Measurements from ENCODE around the gene MCRS1. TPM values are rescaled to one million over a fixed set of nuclear protein-coding genes. Genes with fewer than 3 reads are reported as not detected.
"Not testable (repeated sequence)": the region's sequence is repeated elsewhere in the genome, so short reads cannot be mapped to it uniquely, and the experiment has no call there.

MCRS1 gene
- total RNA-seq, 1 donor from 2014 or later: 35.1 TPM

DNA sequence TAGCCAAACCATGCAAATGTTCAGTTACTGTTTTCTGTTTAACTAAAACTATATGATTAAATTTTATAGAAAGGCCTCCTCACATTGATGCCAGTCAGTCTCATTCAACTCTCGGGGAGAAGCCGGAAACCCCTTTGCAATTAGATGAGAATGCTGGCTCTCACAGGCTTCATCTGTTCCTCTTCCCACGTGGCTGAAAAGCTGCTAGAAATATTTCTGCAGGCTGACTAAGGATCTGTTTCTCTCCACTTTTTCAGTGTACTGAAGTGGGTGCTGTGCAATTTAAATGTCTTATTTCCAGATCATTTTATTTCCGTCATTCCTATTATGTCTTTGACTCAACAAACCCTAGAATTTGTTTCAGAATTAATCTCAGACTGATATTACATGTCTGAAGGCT lies 46.6 kb downstream of the MCRS1 start:
- no peak for DNase-seq (ENCODE audit: low spot score)

DNA sequence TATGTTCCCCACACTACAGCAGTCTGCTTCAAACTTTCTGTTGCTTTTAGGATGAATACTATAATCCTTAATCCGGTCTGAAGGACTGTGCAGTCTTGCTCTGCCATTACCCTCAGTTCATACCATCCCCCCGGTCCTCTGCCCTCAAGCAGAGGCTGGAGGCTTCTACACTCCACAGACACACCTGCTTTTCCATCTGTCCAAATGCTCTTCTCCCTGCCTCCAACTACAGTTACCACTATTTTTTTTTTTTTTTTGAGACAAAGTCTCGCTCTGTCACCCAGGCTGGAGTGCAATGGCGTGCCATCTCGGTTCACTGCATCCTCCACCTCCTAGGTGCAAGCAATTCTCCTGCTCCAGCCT lies 48.4 kb downstream of the MCRS1 start:
- DNase-seq (ENCODE audit: low spot score): no peak

GRCh38 chr12:49518914-49519573 lies 48.9 kb downstream of the MCRS1 start:
- no peak for DNase-seq (ENCODE audit: low spot score)

- DNase-seq (ENCODE audit: low spot score): no peak
Observed at GRCh38 chr12:49515266-49515665, 52.7 kb downstream of the MCRS1 start.

GRCh38 chr12:49512546-49512945 lies 55.4 kb downstream of the MCRS1 start:
- DNase-seq (ENCODE audit: low spot score): no peak

DNA sequence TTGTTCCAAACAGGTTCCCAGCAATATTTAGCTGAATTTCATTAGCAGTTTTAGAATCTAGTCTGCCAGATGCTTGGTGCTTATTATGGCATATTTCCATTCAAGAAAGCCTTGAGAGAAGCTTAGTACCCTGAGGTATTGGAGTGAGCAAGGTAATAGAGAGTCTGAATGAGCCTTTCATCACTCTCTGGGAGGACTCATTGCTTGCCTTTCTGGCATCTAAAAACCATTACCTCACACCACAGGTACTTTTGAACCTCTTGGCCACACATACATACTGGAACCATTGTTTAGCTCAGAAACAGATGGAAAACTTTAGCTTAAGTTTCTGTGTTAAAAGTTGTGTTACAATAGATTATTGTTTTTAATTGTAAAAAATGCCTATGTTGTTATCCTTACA lies 56.5 kb downstream of the MCRS1 start:
- DNase-seq (ENCODE audit: low spot score): no peak

DNA sequence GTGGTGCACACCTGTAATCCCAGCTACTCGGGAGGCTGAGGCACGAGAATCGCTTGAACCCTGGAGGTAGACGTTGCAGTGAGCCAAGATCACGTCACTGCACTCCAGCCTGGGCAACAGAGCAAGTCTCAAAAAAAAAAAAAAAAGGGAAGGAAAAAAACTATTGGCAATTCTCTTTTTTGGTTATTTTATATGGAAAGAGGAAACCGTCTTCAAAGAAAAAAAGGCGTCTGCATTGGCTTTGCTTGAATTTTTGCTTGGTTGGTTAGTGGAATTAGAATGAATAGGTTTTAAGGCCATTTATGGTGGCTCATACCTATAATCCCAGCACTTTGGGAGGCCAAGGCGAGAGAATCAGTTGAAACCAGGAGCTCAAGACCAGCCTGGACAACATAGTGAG lies 58.3 kb downstream of the MCRS1 start:
- not testable (repeated sequence) for DNase-seq (ENCODE audit: low spot score)

Other genes with a start within 250 kb of the MCRS1 start
- gene TROAP, start 244.9 kb downstream of the MCRS1 start, total RNA-seq: not detected
- not detected for gene C1QL4, start 231.0 kb downstream of the MCRS1 start, total RNA-seq
- gene DNAJC22, start 221.3 kb downstream of the MCRS1 start, total RNA-seq: not detected
- gene SPATS2, start 200.7 kb downstream of the MCRS1 start, total RNA-seq: 9.9 TPM
- gene KCNH3, start 29.1 kb downstream of the MCRS1 start, total RNA-seq: 0.19 TPM
- gene FAM186B, start 37.5 kb upstream of the MCRS1 start, total RNA-seq: 0.55 TPM
- gene PRPF40B, start 55.4 kb upstream of the MCRS1 start, total RNA-seq: 13.7 TPM
- gene FMNL3, start 139.3 kb upstream of the MCRS1 start, total RNA-seq: 26.4 TPM
- 477 TPM for gene TMBIM6, start 173.4 kb upstream of the MCRS1 start, total RNA-seq